A549 (cell line): ENCODE results near the gene ARAP2.

Experiments used
- CTCF ChIP-seq: fragments of >200 bp; sonication (Bioruptor Twin); formaldehyde crosslinking; IDR thresholded peaks from 3 replicates; pipeline ENCODE4 v1.5.1; 2016
- MAX ChIP-seq: IDR thresholded peaks from 2 replicates; pipeline ENCODE4 v1.6.1; 2012
- POLR2A ChIP-seq: IDR thresholded peaks from 2 replicates; pipeline ENCODE4 v1.6.1; 2012; ENCODE audit warnings: mild to moderate bottlenecking, low read length

GRCh38 chr4:36172656-36173055 is 71.7 kb downstream of the ARAP2 start:
- TF ChIP-seq POLR2A: no peak
- TF ChIP-seq CTCF: no peak
- no peak for TF ChIP-seq MAX
